ENCODE data around the gene CFTR.

GRCh38 chr7:117669818-117670217 is 190.0 kb downstream of the CFTR start:
- TF ChIP-seq CTCF (IDR thresholded peaks at IDR 0.05; ENCODE audit: insufficient read depth, low read length, poor library complexity, severe bottlenecking) (no peak), EZH2phosphoT487 (conservative IDR thresholded peaks at IDR 0.05; ENCODE audit: low read length) (no peak)
